Muscle of leg (tissue), 16 donors: Measurements from ENCODE around the gene YTHDC1. TPM values are rescaled to one million over a fixed set of nuclear protein-coding genes. Genes with fewer than 3 reads are reported as not detected.
"Not testable (repeated sequence)": the region's sequence is repeated elsewhere in the genome, so short reads cannot be mapped to it uniquely, and the experiment has no call there.

ENCODE experiments used
- DNase-seq: peaks from one replicate; pipeline ENCODE4 v3.0.0; 2013
- H3K27ac ChIP-seq: one replicate; pipeline ENCODE4 v1.5.1; 2013; ENCODE audit warnings: mild to moderate bottlenecking, low read length, control low read depth
- H3K27me3 ChIP-seq: one replicate; pipeline ENCODE4 v1.6.1; 2013; ENCODE audit warnings: low read length; ENCODE audit not compliant: control insufficient read depth, insufficient read depth
- H3K36me3 ChIP-seq: one replicate; pipeline ENCODE4 v1.6.1; 2013; ENCODE audit warnings: low read length; ENCODE audit not compliant: control insufficient read depth, insufficient read depth
- H3K4me1 ChIP-seq: one replicate; pipeline ENCODE4 v1.6.1; 2013; ENCODE audit warnings: low read length; ENCODE audit not compliant: control insufficient read depth, insufficient read depth
- H3K4me3 ChIP-seq: one replicate; pipeline ENCODE4 v1.5.1; 2013; ENCODE audit warnings: low read length, control low read depth
- H3K9me3 ChIP-seq: replicated peaks from 2 replicates; pipeline ENCODE4 v1.6.1; 2013; ENCODE audit warnings: low read depth, low read length; ENCODE audit not compliant: control insufficient read depth
- WGBS: methylation state at CpG from one replicate; pipeline ENCODE4 v1.1.5; 2013; ENCODE audit warnings: missing lambda C conversion rate; ENCODE audit not compliant: insufficient coverage; 5-methylcytosine and 5-hydroxymethylcytosine counted together
- long read RNA-seq, 11 donors: transcript quantifications; one replicate each; lab custom pipeline, GENCODE V29; 2026
- polyA plus RNA-seq, 8 donors: library from polyadenylated mRNA; unstranded; fragments of 120-200 nt; gene quantifications; one replicate each; pipeline versions ENCODE4 v1.2.1 to v1.2.3, GENCODE V29; 2013; ENCODE audit warnings: inconsistent platforms in 1 of 8, low replicate concordance in 1 of 8; ENCODE audit not compliant: insufficient read length in 8 of 8, insufficient read depth in 1 of 8
- total RNA-seq: library from RNA; stranded (reverse); fragments of 120-200 nt; gene quantifications from one replicate; pipeline ENCODE4 v1.2.4, GENCODE V29; 2013

The YTHDC1 gene
- total RNA-seq (53.9 TPM), polyA plus RNA-seq (10 to 100 TPM; 59.3 to 88.1 (median 75.0) TPM)
- long read RNA-seq, donor 1, partial matches to known transcripts, result 18 of 20 reads
- long read RNA-seq, donor 1, other reads (novel, unspliced or antisense), result 0 of 20 reads
- long read RNA-seq, donor 2, partial matches to known transcripts, result 0 of 1 reads
- long read RNA-seq, donor 2, other reads (novel, unspliced or antisense), result 0 of 1 reads
- long read RNA-seq, donor 3, full-length matches to known transcripts, result 7 of 41 reads
- long read RNA-seq, donor 3, partial matches to known transcripts, result 34 of 41 reads
- long read RNA-seq, donor 3, other reads (novel, unspliced or antisense), result 0 of 41 reads
- long read RNA-seq, donor 4, full-length matches to known transcripts, result 1 of 16 reads
- long read RNA-seq, donor 4, partial matches to known transcripts, result 15 of 16 reads
- long read RNA-seq, donor 4, other reads (novel, unspliced or antisense), result 0 of 16 reads
- long read RNA-seq, donor 5, full-length matches to known transcripts, result 12 of 76 reads
- long read RNA-seq, donor 5, partial matches to known transcripts, result 64 of 76 reads
- long read RNA-seq, donor 5, other reads (novel, unspliced or antisense), result 0 of 76 reads
- long read RNA-seq, donor 6, full-length matches to known transcripts, result 5 of 30 reads
- long read RNA-seq, donor 6, partial matches to known transcripts, result 25 of 30 reads
- long read RNA-seq, donor 6, other reads (novel, unspliced or antisense), result 0 of 30 reads
- long read RNA-seq, donor 7, full-length matches to known transcripts, result 4 of 23 reads
- long read RNA-seq, donor 7, partial matches to known transcripts, result 19 of 23 reads
- long read RNA-seq, donor 7, other reads (novel, unspliced or antisense), result 0 of 23 reads
- long read RNA-seq, donor 8, partial matches to known transcripts, result 16 of 17 reads
- long read RNA-seq, donor 8, other reads (novel, unspliced or antisense), result 0 of 17 reads
- long read RNA-seq, donor 9, partial matches to known transcripts, result 51 of 55 reads
- long read RNA-seq, donor 9, other reads (novel, unspliced or antisense), result 0 of 55 reads
- long read RNA-seq, donor 10, transcript YTHDC1-204 (3 exons, 581 nt), result major isoform, 5 of 38 reads
- long read RNA-seq, donor 10, partial matches to known transcripts, result 32 of 38 reads
- long read RNA-seq, donor 10, other reads (novel, unspliced or antisense), result 0 of 38 reads
- long read RNA-seq, donor 11, partial matches to known transcripts, result 14 of 17 reads
- long read RNA-seq, donor 11, other reads (novel, unspliced or antisense), result 0 of 17 reads

- Histone ChIP-seq H3K4me3 (peak within 1 kb of the TSS; percentile 79), H3K27ac (peak within 1 kb of the TSS; percentile 99), H3K36me3 (no peaks in the 10 kb centered on the region), H3K4me1 (peaks cover 2% of the 10 kb centered on the region), H3K9me3 (no peaks in the 10 kb centered on the region), H3K27me3 (peaks cover 5% of the 10 kb centered on the region)
- peak; percentile 99 for DNase-seq
- 0% methylated on average over 62 of the region's 67 CpGs for WGBS
Observed at GRCh38 chr4:68349649-68350360, at the start of gene YTHDC1. TSS of gene YTHDC1 (minus strand) at chr4:68350090. CDS start at chr4:68349753, 337 bp downstream.

DNA sequence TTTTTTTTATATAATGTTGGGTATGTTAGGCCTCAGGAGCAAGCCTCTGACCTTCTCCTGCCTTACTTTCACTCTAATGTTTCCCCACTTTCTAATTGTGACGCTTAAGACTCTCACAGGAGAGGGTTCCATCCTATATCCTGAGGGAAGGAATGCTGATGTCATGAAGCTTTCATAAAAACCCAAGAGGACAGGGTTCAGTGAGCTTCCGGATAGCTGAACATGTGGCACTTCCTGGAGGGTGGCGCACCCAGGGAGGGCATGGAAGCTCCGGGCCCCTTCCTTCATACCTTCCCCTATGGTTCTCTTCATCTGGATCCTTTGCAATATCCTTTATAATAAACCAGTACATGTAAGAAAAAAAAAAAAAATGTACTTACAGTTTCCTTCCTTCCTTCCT lies 49.4 kb upstream of the YTHDC1 start:
- Histone ChIP-seq H3K36me3 (no peaks in the 10 kb centered on the region), H3K4me3 (no peak overlapping the region)
- 83% methylated on average over 1 of the region's 4 CpGs for WGBS

GRCh38 chr4:68396756-68397155 lies 46.9 kb upstream of the YTHDC1 start:
- H3K9me3 ChIP-seq, result no peaks in the 10 kb centered on the region
- WGBS, result 100% methylated on average over 1 of the region's 1 CpG
- no peaks in the 10 kb centered on the region for H3K4me1 ChIP-seq
- H3K27me3 ChIP-seq, result no peaks in the 10 kb centered on the region
- no peak for DNase-seq
- H3K36me3 ChIP-seq, result no peaks in the 10 kb centered on the region
- H3K4me3 ChIP-seq, result no peak overlapping the region
- H3K27ac ChIP-seq, result no peak overlapping the region

More for the DNA sequence above, 49.4 kb upstream of the YTHDC1 start:
- H3K9me3 ChIP-seq, result no peaks in the 10 kb centered on the region
- no peak for DNase-seq
- H3K27ac ChIP-seq, result no peak overlapping the region
- H3K27me3 ChIP-seq, result no peaks in the 10 kb centered on the region
- H3K4me1 ChIP-seq, result no peaks in the 10 kb centered on the region

DNA sequence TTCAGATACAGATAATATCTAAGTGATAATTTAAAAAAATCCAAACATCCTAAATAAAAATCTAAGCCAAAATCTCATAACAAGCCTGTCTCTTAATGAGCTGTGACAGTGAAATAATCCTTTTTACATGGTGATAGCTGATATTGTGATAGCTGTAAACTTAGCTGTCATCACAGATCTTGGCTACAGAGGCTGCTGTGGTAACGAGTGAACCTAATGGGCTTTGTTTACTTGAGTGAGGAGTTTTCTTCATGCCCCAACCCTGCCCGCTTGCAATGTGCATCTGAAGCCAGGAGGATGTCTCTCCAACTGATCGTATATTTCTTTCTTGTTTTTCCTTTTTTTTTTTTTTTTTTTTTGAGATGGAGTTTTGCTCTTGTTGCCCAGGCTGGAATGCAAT lies 41.5 kb upstream of the YTHDC1 start:
- no peak for DNase-seq
- Histone ChIP-seq H3K9me3 (no peaks in the 10 kb centered on the region), H3K27ac (no peak overlapping the region), H3K36me3 (no peaks in the 10 kb centered on the region), H3K4me1 (no peaks in the 10 kb centered on the region), H3K4me3 (no peak overlapping the region), H3K27me3 (no peaks in the 10 kb centered on the region)
- no CpG with 5 or more reads among the region's 3 CpGs for WGBS

- Histone ChIP-seq H3K36me3 (no peaks in the 10 kb centered on the region), H3K4me3 (no peak overlapping the region), H3K27ac (no peak overlapping the region), H3K9me3 (no peaks in the 10 kb centered on the region), H3K27me3 (no peaks in the 10 kb centered on the region), H3K4me1 (no peaks in the 10 kb centered on the region)
- 88% methylated on average over 1 of the region's 1 CpG for WGBS
- DNase-seq, result no peak
Observed at GRCh38 chr4:68390205-68390935, 40.5 kb upstream of the YTHDC1 start.

DNA sequence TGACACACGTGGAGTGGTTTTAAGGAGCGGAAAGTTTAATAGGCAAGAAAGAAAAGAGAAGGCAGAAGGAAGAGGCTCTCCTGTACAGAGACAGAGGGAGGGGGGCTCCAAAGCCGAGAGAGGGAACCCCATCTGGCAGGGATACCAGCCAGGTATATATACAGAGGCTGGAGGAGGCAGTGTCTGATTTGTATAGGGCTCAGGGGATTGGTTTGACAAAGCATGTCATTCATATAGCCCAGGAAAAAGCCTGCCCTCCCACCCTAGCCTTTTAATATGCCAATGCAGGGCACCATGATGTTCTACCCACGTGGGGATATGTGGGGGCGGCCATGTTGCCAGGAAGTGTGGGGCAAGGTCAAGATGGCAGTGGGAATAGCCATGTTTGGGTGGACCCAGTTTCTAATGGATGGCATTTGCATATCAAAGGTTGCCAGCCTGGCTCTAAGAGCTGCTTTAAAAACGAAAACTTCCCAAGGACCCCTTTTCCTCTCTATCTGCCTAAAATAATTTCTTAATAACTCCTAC lies 39.6 kb upstream of the YTHDC1 start:
- H3K27me3 ChIP-seq, DNase-seq: not testable (repeated sequence)
- 67% methylated on average over 6 of the region's 6 CpGs for WGBS

DNA sequence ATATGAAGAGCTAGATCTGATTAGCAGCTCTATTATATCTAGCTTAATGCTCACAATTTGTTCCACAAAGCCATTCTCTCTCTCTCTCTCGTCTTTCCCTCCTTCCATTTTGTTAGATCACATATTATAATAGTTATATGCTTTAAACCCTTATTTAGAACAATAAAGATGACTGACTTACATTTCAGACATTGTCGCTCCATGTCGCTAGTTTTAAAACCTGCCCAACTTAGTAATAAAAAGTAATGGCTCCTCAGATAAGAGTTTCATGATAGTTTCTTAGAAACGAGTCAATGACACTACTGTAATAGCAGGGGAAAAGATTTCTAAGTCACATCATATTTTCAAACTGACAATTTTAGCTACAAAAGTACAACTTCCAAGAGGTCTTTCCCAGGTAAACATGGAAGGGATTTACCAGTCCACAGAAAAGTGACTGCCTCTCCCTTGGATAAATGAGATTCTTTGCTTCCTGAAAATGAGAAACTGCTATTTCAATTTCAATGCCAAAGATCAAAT lies 38.5 kb upstream of the YTHDC1 start:
- no CpG with 5 or more reads among the region's 4 CpGs for WGBS

More for the DNA sequence above, 39.6 kb upstream of the YTHDC1 start:
- H3K4me3 ChIP-seq, H3K4me1 ChIP-seq, H3K9me3 ChIP-seq, H3K36me3 ChIP-seq, H3K27ac ChIP-seq: not testable (repeated sequence)

DNA sequence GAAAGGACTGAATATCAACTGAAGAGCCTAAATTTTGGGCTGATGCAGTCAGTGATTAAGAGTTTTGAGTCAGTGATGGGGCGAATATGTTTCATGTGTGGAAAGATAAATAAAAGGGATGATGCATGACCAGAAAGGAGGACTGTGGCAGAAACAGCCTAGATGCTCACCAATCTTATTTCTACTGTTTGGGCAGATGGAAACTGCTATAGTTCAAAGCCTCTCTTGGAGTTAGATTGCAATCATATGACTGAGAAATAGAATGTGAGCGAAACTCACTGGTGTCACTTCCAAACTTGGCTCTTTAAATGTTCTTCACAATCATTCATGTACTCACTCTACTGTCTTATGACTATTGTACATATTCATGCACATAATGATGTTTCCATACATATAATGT lies 35.4 kb upstream of the YTHDC1 start:
- no peaks in the 10 kb centered on the region for H3K27me3 ChIP-seq
- no peak overlapping the region for H3K27ac ChIP-seq
- no peaks in the 10 kb centered on the region for H3K36me3 ChIP-seq
- no CpG with 5 or more reads among the region's 2 CpGs for WGBS
- no peak for DNase-seq
- H3K4me1 ChIP-seq, result no peaks in the 10 kb centered on the region
- H3K4me3 ChIP-seq, result no peak overlapping the region
- H3K9me3 ChIP-seq, result no peaks in the 10 kb centered on the region

More for the DNA sequence above, 38.5 kb upstream of the YTHDC1 start:
- DNase-seq, result no peak
- Histone ChIP-seq H3K27me3 (no peaks in the 10 kb centered on the region), H3K27ac (no peak overlapping the region), H3K9me3 (no peaks in the 10 kb centered on the region), H3K36me3 (no peaks in the 10 kb centered on the region), H3K4me3 (no peak overlapping the region), H3K4me1 (no peaks in the 10 kb centered on the region)
